ENCODE measurements around the gene CUL2. TPM values are rescaled to one million over a fixed set of nuclear protein-coding genes. Genes with fewer than 3 reads are reported as not detected.

CUL2 gene
- 10 to 100 TPM; 48.9 to 54.8 (median 50.2) TPM for total RNA-seq

DNA sequence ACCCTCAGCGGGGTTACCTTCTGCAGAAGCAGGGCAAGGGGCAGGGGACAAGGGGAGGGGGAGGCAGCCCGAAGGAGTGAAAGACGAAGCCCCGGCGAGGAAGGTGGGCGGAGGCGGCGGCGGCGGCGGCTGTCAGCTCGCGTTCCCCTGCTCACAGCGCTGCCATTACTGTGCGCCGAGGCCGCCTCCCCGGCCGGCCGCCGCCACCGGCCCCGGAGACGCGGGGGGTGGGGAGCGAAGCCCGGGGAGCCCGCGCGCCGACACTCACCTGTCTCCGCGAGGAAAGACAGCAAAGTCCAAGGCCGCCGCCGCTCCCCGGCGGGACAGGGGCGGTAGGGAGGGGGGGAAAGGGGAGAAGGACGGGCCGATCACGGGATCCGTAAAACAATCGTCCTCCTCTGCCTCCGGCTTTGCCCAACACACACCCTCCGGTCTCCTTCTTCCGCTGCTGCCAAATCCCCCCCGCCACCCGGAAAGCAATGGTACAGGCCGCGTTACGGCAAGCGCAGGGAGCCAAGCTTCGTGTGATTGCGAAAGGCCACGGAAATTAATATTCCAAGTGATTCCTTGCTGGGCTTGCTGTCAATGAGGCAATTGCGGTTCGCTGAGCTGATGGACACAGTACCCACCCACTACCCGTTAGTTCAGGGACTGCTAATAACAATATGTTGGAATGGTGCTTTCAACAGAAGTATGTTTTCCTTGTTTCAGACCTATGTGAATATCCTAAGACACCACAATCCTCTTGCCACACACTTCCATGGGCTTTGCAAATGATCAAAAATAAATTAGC, at the start of gene CUL2:
Gene CUL2 (minus strand): TSS at position 180 of the 793 bp plus-strand sequence. CDS start 19,024 bp downstream, outside the sequence.
- H3K36me3 Mint-ChIP-seq (ENCODE audit: insufficient read depth), result peaks cover 5% of the 10 kb centered on the region
- DNase-seq, result peak; percentile 87
- no peaks in the 10 kb centered on the region for H3K9me3 Mint-ChIP-seq
- no peaks in the 10 kb centered on the region for H3K27me3 Mint-ChIP-seq (ENCODE audit: low read depth)
- H3K4me3 Mint-ChIP-seq, result peak within 1 kb of the TSS; percentile 87
- peaks cover 47% of the 10 kb centered on the region for H3K4me1 Mint-ChIP-seq (ENCODE audit: low read depth)
- peak; percentile 98 to 99 for ATAC-seq

DNA sequence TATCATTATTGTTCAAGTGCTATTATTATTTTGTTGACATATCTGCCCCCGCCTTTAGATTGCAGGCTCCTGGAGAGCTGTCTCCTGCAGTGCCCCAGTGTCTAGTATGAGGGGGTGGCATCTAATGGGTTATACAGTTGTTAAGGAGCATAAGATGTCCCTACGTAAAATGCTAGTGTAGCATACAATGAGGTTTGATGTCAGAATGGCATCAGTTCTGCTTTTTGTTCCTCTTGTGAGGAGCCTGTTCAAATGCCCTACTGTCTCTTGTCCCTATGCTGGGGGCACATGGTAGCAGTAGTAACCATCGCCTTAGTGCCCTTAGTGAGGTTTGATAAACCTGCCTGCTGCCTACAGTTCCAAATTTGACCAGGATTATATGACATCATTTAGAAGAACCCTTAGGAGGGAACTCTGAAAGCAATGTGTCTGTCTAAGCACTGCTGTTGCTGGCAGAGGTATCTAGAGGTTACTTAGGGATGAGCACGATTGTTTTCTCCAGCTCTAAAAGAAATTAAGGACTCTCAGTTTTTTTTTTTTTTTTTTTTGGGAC, 46.2 kb upstream of the CUL2 start:
- no peaks in the 10 kb centered on the region for H3K9me3 Mint-ChIP-seq
- DNase-seq (no peak), ATAC-seq (no peak)
- peaks cover 40% of the 10 kb centered on the region for H3K4me1 Mint-ChIP-seq (ENCODE audit: low read depth)
- H3K4me3 Mint-ChIP-seq, result no peak overlapping the region
- no peaks in the 10 kb centered on the region for H3K36me3 Mint-ChIP-seq (ENCODE audit: insufficient read depth)
- no peaks in the 10 kb centered on the region for H3K27me3 Mint-ChIP-seq (ENCODE audit: low read depth)

DNA sequence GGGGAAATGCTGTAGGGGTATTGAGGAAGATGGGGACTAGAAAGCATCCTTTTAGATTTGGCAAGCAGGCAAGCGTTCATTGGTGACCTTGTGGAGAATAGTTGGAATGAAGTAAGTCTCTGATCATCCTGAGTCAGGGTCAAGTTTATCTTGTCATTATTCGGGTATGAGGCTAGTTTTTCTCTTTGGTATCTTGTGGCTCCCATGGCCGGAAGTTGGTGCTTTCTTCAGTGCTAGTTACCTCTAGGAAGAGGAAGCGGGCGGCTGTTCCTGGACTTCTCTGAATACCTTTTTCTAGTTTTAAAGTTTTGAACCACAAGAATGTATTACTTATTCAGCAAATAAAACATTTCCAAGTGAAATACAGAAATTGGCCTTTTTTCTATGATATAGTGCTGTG, 45.7 kb upstream of the CUL2 start:
- DNase-seq, result no peak
- Mint-ChIP-seq H3K36me3 (ENCODE audit: insufficient read depth) (no peaks in the 10 kb centered on the region), H3K4me3 (peak overlapping the region; percentile 47), H3K4me1 (ENCODE audit: low read depth) (peaks cover 43% of the 10 kb centered on the region), H3K9me3 (no peaks in the 10 kb centered on the region), H3K27me3 (ENCODE audit: low read depth) (no peaks in the 10 kb centered on the region)
- ATAC-seq, result no peak

DNA sequence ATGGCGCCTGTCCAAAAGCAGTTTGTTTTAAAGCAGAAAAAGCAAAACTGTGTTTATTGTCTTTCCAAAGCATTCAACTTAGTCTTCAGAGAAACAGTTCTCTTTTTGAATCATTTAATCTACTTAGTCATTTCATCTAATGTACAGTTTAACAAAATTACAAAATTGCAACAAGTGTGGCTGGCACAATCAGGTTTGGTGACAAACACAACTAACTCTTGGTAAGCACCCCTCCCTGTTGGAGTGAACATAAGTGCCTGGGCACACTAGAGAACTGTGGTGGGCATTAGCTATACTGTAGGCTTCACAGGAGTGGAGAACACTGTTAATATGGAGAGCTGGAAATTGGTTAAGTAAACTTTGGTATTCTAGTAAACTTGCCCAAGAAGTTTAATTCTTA, 43.4 kb upstream of the CUL2 start:
- Mint-ChIP-seq H3K4me1 (ENCODE audit: low read depth) (peaks cover 61% of the 10 kb centered on the region), H3K27me3 (ENCODE audit: low read depth) (no peaks in the 10 kb centered on the region), H3K9me3 (no peaks in the 10 kb centered on the region), H3K4me3 (peak overlapping the region; percentile 24), H3K36me3 (ENCODE audit: insufficient read depth) (peaks cover 2% of the 10 kb centered on the region)
- DNase-seq, result no peak
- peak in 1 of 2 donors; percentile 48 for ATAC-seq

DNA sequence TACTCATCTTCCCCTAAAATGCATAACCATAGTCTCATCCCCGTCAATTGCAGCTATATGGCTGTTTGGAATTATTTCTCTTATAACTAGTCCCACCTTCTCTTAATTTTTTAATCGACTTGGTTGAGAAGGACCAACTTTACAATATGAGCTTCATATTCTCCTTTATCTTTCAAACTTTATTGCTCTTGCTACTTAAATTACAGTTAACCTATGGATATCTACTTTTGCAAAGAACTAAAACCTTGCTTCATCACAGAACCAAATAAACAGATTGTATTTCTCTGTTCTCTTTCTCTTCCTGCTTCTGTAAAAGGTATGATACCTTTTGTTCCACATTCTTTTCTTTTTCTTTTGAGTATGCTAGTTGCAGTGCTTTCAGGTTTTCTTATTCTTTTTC, 42.6 kb upstream of the CUL2 start:
- H3K4me1 Mint-ChIP-seq (ENCODE audit: low read depth), result peaks cover 66% of the 10 kb centered on the region
- H3K9me3 Mint-ChIP-seq, result no peaks in the 10 kb centered on the region
- peak overlapping the region; percentile 68 for H3K4me3 Mint-ChIP-seq
- H3K36me3 Mint-ChIP-seq (ENCODE audit: insufficient read depth), result peaks cover 5% of the 10 kb centered on the region
- no peak for DNase-seq
- ATAC-seq, result no peak
- H3K27me3 Mint-ChIP-seq (ENCODE audit: low read depth), result no peaks in the 10 kb centered on the region

DNA sequence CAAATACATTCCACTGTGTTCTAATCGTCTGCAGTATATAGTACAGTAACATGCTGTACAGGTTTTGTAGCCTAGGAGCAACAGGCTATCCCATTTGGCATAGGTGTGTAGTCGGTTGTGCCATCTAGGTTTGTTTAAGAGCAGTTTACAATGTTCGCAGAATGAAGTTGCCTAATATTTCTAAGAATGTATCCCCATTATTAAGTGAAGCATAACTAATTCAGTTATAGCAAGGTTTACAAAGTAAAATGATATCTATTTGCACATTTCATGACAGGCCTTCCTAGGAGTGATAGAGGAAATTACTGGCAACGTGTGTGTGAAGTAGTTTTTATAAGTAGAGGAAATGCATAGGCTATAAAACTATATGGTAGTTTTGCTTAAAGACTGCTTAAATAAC, 40.5 kb upstream of the CUL2 start:
- Mint-ChIP-seq H3K9me3 (no peaks in the 10 kb centered on the region), H3K36me3 (ENCODE audit: insufficient read depth) (peaks cover 5% of the 10 kb centered on the region), H3K4me1 (ENCODE audit: low read depth) (peaks cover 60% of the 10 kb centered on the region), H3K27me3 (ENCODE audit: low read depth) (no peaks in the 10 kb centered on the region), H3K4me3 (peak overlapping the region; percentile 52)
- ATAC-seq (no peak), DNase-seq (no peak)

DNA sequence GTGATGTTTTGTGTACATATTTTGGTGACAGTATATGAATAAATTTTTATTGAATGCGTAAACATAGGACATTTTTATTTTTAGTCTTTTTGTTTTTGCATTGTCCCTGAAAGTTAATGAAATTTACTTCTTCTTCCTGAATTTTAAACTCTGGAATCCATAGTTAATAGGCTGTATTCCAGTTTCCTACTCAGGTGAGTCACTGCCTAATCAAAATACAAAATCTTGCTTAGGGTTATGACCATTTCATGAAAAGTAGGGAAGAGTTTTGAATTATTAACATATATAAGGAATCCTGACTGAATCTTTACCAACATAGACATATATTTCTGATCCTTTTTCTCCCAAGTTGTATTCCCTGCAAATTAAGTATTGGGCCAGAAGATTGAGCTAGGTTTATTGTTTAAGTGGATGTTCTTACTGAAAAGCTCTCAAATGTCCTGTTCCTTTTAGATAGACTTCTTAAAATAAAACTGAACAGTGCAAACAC, 39.1 kb upstream of the CUL2 start:
- peaks cover 5% of the 10 kb centered on the region for H3K36me3 Mint-ChIP-seq (ENCODE audit: insufficient read depth)
- no peaks in the 10 kb centered on the region for H3K27me3 Mint-ChIP-seq (ENCODE audit: low read depth)
- H3K4me1 Mint-ChIP-seq (ENCODE audit: low read depth), result peaks cover 63% of the 10 kb centered on the region
- peak overlapping the region; percentile 90 for H3K4me3 Mint-ChIP-seq
- DNase-seq (no peak), ATAC-seq (no peak)
- H3K9me3 Mint-ChIP-seq, result no peaks in the 10 kb centered on the region

DNA sequence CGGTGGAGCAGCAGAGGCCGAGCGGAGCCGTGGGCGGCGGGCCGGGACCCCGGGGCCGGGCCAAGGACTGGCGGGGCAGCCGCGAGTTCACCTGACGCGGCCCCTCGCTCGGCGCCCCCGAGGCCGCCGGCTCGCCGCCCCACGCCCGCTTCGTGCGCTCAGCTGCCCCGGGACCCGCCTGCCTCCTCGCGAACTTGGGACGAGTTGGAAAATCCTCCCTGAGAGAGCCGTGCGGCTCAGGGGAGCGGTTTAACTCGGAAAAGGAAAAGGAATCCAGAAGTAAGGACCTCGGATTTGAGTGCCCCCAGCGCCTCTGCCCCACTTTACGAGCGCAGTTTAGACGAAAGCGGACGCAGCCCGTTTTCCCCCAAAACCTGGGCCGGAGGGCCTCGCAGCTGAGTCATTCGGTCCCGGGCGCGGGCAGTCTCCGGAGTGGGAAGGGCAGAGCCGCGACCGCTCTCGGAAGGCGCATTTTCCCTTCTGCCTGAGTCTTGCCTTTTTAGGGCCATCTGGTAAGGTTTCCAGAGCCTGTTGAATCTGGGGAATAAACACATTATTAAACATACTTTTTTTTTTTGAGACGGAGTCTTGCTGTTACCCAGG, 37.2 kb upstream of the CUL2 start:
- Mint-ChIP-seq H3K36me3 (ENCODE audit: insufficient read depth) (peaks cover 5% of the 10 kb centered on the region), H3K4me1 (ENCODE audit: low read depth) (peaks cover 55% of the 10 kb centered on the region), H3K27me3 (ENCODE audit: low read depth) (no peaks in the 10 kb centered on the region), H3K4me3 (peak overlapping the region; percentile 90), H3K9me3 (no peaks in the 10 kb centered on the region)
- DNase-seq (peak; percentile 49), ATAC-seq (peak; percentile 7 to 15)

DNA sequence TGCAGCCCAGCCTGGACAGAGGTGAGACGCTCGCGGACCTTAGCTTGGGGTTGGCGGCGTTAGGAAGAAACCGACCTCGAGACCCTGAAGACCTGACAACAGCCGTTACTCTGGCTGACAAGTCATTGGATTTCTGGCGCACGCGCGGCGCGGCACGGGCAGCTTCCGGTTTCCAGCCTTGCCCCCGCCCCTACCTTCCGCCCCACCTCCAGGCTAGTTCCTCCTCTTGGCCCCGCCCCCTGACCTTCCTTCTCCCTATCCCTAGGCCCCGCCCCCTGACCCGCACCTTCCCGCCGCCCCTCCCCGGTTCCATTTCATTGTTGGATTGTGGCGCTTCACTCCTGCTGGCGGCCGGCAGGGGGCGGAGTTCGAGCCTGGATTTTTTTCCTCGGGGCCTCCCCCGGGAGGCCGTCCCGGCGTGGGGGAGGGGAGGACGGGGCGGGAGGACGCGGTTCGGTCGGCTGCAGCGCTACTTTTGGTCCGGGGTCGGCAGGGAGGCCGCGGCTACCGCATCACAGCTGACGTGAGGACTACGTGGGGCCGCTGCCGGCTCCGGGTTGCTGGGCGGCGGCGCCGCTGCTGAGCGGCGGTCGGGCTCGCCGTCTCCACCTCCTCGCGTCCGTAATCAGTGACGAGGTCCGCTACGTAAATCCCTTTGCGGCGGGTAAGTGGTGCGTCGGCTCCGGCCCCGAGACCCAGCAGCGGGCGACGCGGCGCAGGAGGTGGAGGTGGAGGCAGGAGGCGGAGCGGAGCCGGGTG, 36.6 kb upstream of the CUL2 start, which contains the start of gene CREM:
Gene CREM (plus strand): TSS at position 317 of the 759 bp plus-strand sequence. CDS start 10,990 bp downstream, outside the sequence.
- Mint-ChIP-seq H3K9me3 (no peaks in the 10 kb centered on the region), H3K27me3 (ENCODE audit: low read depth) (no peaks in the 10 kb centered on the region), H3K4me1 (ENCODE audit: low read depth) (peaks cover 49% of the 10 kb centered on the region), H3K36me3 (ENCODE audit: insufficient read depth) (peaks cover 5% of the 10 kb centered on the region), H3K4me3 (peak within 1 kb of the TSS; percentile 90)
- peak; percentile 100 for DNase-seq
- ATAC-seq, result peak; percentile 85 to 87

DNA sequence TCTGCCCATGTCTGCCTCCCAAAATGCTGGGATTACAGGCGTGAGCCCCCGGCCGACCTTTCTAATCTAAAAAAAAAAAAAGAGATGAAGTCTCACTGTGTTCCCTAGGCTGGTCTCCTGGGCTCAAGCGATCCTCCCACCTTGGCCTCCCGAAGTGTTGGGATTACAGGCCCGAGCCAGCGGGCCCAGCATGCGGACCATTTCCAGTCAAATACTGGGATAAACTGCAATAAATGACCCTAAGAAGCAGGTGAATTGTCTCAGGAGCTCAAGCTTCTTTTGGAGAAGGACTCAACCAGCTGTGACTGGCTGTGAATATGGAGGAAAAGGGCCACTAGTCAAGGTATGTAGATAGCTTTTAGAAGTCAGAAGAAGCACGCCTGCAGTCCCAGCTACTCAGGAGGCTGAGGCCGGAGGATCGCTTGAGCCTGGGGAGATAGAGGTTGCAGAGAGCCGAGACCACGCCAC, 36.0 kb upstream of the CUL2 start:
- H3K4me1 Mint-ChIP-seq (ENCODE audit: low read depth), result peaks cover 44% of the 10 kb centered on the region
- H3K9me3 Mint-ChIP-seq, result no peaks in the 10 kb centered on the region
- peak overlapping the region; percentile 90 for H3K4me3 Mint-ChIP-seq
- H3K36me3 Mint-ChIP-seq (ENCODE audit: insufficient read depth), result peaks cover 5% of the 10 kb centered on the region
- no peaks in the 10 kb centered on the region for H3K27me3 Mint-ChIP-seq (ENCODE audit: low read depth)
- no peak for DNase-seq
- peak; percentile 0 for ATAC-seq

DNA sequence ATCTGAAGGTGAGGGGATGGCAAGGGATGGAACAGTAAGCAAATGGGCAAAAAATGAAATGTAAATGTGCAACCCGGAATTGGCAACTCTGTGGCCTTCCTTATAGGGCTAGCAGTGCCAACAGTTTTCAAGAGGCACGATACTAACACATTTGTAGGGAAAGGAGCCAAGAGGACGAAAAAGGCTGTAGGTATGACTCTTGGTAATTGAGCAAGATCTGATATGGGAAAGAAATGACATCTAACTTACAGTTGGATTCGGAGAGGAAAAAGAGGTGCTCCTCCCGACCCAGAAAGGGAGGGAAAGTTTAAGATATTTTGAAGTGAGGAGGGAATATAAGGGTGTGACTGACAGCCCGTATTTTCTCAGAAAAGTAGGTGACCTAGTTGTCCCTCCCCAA, 34.4 kb upstream of the CUL2 start:
- H3K9me3 Mint-ChIP-seq, result no peaks in the 10 kb centered on the region
- no peak for DNase-seq
- H3K4me1 Mint-ChIP-seq (ENCODE audit: low read depth), result peaks cover 32% of the 10 kb centered on the region
- no peaks in the 10 kb centered on the region for H3K27me3 Mint-ChIP-seq (ENCODE audit: low read depth)
- peaks cover 5% of the 10 kb centered on the region for H3K36me3 Mint-ChIP-seq (ENCODE audit: insufficient read depth)
- ATAC-seq, result no peak
- no peak overlapping the region for H3K4me3 Mint-ChIP-seq

DNA sequence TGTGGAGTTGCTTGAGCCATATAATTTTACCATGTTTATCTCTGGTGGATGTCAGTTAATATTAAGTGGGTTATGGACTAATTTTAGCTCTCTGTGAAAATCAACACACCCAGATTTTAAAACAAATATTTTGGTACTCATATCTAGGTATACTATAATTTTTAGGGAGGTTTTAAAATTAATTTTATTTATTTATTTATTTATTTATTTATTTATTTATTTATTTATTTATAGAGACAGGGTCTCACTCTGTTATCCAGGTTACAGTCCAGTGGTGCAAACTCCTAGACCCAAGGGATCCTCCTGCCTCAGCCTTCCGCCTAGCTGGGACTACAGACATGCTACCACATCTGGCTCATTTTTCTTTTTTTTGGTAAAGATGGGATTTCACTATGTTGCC, 29.2 kb upstream of the CUL2 start:
- Mint-ChIP-seq H3K9me3 (no peaks in the 10 kb centered on the region), H3K4me1 (ENCODE audit: low read depth) (peaks cover 7% of the 10 kb centered on the region)

DNA sequence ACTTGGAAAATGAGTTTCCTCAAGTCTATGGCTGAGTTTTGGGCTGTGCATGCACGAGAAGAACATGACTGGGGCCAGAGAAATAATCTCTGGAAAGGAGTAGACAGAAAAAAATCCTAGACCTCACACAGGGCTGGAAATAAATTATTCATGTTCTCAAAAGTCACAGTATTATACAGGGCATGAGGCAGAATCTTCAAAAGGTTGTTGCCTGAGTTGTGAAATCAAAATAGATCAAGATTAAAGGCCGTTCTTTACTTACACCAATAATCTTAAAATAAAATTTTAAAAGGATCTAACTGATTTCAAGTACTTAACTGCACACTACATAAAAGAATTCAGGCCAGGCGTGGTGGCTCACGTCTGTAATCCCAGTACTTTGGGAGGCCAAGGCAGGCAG, 22.4 kb upstream of the CUL2 start:
- ATAC-seq (no peak), DNase-seq (no peak)
- H3K27me3 Mint-ChIP-seq (ENCODE audit: low read depth), result no peaks in the 10 kb centered on the region
- H3K4me1 Mint-ChIP-seq (ENCODE audit: low read depth), result no peaks in the 10 kb centered on the region
- H3K4me3 Mint-ChIP-seq, result no peak overlapping the region
- no peaks in the 10 kb centered on the region for H3K36me3 Mint-ChIP-seq (ENCODE audit: insufficient read depth)
- no peaks in the 10 kb centered on the region for H3K9me3 Mint-ChIP-seq

More for the DNA sequence above, 29.2 kb upstream of the CUL2 start:
- no peak for ATAC-seq
- DNase-seq, result no peak
- no peaks in the 10 kb centered on the region for H3K27me3 Mint-ChIP-seq (ENCODE audit: low read depth)
- no peaks in the 10 kb centered on the region for H3K36me3 Mint-ChIP-seq (ENCODE audit: insufficient read depth)
- H3K4me3 Mint-ChIP-seq, result no peak overlapping the region

DNA sequence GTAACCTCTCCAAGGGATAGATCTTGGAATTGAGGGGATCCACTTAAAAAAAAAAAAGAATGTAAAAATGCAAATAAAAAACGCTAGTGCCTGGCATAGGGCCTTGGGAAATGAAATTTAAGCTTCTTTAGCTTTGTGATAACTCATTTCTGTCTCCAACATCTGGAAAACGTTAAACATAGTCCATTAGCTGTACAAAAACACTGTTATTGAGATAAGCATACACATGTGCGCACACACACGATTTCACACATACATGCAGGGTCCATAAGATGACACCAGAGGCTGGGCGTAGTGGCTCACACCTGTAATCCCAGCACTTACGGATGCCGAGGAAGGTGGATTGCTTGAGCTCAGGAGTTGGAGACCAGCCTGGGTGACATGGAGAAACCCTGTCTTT, 13.7 kb upstream of the CUL2 start:
- Mint-ChIP-seq H3K36me3 (ENCODE audit: insufficient read depth) (no peaks in the 10 kb centered on the region), H3K9me3 (no peaks in the 10 kb centered on the region), H3K27me3 (ENCODE audit: low read depth) (no peaks in the 10 kb centered on the region), H3K4me3 (no peak overlapping the region), H3K4me1 (ENCODE audit: low read depth) (no peaks in the 10 kb centered on the region)
- no peak for ATAC-seq
- DNase-seq, result no peak
